ENCODE data around the gene MORN3.

MORN3 gene

DNA sequence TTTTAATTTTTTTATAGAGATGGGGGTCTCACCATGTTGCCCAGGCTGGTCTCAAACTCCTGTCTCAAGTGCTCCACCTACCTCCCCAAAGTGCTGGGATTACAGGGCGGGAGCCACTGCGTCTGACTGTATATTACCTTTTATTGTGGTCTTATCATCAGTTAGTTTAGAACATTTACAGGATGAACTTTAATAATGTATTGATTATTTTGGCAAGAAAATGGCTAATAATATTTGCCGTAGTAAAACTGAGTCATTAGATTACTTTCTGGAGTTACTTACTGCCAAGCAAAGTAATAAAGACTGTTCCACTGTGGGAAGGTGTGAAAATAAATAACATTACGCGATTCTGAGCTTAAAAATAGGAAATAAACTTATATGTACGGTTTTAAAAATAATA, 66.7 kb downstream of the MORN3 start:
- no peak for DNase-seq (ENCODE audit: low spot score)

DNA sequence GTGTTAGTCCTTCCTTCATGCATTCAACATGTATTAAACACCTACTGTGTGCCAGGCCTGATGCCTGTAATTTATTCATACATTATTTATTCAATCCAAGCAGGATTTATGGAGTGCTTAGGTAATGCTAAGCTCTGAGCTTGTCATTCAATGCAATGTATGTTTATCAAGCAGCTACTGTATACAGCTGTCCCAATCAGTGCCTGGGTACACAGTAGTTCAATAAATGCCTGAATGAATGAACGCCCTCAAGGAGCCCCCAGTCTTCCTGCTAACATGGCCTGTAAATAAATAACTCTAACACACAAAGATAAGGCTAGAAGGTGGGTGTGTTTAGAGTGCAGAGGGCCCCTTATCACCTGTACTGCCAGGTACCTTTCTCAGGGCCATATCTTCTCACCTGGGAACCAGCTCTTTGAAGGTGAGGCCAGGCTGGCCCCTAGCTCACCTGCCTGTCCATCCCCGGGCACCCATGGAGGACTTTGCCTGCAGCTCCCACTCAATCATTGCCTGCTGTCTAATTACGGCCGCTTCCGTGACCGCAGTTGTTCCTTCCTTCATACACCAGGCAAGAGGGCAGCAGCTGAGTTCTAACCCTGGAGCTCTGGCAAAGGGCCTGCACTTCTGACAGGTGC, 68.6 kb downstream of the MORN3 start:
- DNase-seq (ENCODE audit: low spot score), result no peak

Data from HuH-7.5 (cell line).